Measurements from ENCODE around the gene ZWINT.

The ZWINT gene

DNA sequence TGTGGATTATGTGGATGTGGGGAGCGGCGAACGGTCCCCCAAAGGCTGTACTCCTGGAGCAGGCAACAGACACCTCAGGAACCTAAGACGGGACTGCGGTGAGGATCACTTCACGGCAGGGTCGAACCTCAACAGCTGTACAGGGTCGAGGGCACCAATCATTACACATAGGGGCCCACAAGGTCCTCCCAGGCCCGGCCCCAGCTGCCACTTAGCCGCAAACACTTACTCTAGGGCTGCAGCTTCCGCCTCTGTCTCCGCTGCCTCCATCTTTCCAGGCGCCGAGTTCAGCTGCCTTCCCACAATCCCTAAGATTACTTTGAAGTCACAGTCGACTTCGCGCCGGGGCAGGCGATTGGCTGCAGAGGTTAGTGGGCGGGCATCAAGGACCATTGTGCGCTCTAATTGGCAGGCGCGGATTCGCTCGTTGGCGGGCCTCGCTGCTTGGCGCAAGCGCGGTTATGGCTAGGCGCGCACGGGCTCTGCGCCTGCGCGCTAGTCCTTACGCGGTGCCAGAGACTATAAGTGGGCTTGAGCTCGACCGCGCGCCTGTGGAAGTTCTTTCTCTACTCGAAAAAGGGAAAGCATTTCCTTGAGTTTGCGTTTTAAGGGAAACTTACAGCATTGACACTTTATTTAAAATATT lies at the start of gene ZWINT:
Gene ZWINT (minus strand): TSS at position 293 of the 646 bp plus-strand sequence. CDS start 23 bp downstream, at position 270.
- CTCF ChIA-PET, result interaction anchor here (1.1 to 2.9 kb wide), 3 partner anchors 11 to 35 kb away, joined by 3 to 20 read pairs (median 3); no protein-coding TSS in a partner anchor
- POLR2A ChIA-PET, result interaction anchor here (0.6 kb wide), 1 partner anchor 43 kb away, joined by 3 read pairs; no protein-coding TSS in a partner anchor
- DNase-seq (ENCODE audit: extremely low spot score), result peak; percentile 93
- no peak for TF ChIP-seq CTCF (IDR thresholded peaks at IDR 0.05; ENCODE audit: control extremely low read depth, extremely low read depth, low read depth, missing control alignments)

- ChIA-PET POLR2A (no interaction called here), CTCF (no interaction called here)
- DNase-seq (ENCODE audit: extremely low spot score), result no peak
- no peak for TF ChIP-seq CTCF (IDR thresholded peaks at IDR 0.05; ENCODE audit: control extremely low read depth, extremely low read depth, low read depth, missing control alignments)
Measured at GRCh38 chr10:56383806-56384205, 22.7 kb upstream of the ZWINT start.

DNA sequence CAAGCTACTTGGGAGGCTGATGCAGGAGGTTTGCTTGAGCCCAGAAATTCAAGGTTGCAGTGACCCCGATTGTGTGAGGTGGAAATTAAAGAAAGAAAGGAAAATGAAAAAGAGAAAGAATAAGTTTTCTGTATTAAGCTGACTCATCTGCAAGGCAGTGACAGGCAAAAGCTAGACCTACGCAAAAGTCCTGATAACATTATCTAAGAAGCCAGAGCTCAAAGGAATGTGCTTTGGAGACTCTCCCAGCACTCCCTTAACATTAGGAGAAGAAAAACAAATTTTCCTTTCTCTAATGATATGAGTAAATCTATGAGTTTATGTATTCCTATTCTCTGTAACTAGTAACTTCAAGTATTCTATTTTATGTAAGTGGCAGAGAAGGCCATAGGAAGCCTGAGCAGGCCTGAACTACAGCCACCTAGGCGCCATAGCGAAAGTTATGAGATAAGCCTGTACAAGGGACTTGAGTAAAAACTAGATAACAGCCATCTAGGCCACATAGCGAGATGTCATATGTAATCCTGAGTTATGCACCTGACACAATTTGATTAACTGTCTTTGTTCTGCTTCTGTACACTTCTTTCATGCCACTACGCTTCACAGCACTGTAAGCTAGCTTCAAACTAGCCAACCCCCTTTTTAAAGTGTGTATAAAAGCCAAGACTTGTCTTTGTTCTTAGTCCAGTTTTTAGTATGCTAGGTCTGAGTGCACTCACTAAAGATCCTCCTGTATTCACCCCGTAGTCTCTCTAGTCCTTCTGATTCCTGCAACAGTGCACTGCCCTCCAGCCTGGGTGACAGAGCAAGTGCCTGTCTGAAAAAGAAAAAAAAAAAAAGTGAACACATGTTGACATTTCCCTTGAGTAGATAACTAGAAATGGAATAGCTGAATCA lies 9.4 kb upstream of the ZWINT start:
- no peak for TF ChIP-seq CTCF (IDR thresholded peaks at IDR 0.05; ENCODE audit: control extremely low read depth, extremely low read depth, low read depth, missing control alignments)
- DNase-seq (ENCODE audit: extremely low spot score), result no peak
- ChIA-PET POLR2A (no interaction called here), CTCF (no interaction called here)

DNA sequence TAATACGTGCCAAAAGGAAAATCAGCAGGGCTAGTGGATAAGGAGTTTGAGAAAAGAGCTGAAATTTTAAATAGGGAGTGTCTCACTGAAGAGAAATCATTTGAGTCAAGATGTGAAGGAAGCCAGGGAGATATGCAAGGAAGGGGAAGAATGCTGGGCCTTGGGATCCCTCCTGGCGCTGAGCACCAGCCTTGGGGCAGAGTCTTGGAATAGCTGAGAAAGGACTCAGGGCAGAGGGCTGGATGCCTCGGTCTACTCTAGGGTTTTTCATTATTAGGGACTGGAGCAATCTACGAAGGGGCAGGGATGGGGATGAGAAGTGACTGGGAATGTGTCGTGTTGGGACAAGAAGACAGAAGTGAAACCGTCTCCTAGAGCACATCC lies 484 bp downstream of the ZWINT start:
- POLR2A ChIA-PET, result no interaction called here
- CTCF ChIA-PET, result interaction anchor here (1.1 to 2.9 kb wide), 2 partner anchors 10 to 35 kb away, joined by 3 to 20 read pairs; no protein-coding TSS in a partner anchor
- no peak for TF ChIP-seq CTCF (IDR thresholded peaks at IDR 0.05; ENCODE audit: control extremely low read depth, extremely low read depth, low read depth, missing control alignments)
- DNase-seq (ENCODE audit: extremely low spot score), result no peak

DNA sequence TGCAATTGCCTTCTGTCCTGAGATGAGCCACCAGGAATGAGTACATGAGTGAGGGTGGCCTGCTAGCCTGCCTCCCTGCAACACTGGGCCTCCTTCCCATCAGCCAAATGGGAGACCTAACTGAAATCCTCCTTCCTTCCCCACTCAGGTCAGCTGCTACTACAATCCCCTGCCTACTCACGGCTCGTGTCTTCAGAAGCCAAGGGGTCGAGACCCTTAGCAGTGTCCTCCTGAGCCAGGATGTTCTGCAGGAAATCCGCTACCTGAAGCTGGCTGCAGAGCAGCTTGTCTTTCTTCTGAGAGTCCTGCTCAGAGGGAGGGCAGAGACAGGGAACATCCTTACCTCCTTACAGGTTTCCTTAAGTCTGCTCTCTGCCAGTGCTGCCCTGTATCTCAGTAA lies 1.2 kb downstream of the ZWINT start:
- CTCF ChIA-PET, result interaction anchor here (1.1 to 2.3 kb wide), 2 partner anchors 10 to 34 kb away, joined by 3 to 6 read pairs; no protein-coding TSS in a partner anchor
- no peak for TF ChIP-seq CTCF (IDR thresholded peaks at IDR 0.05; ENCODE audit: control extremely low read depth, extremely low read depth, low read depth, missing control alignments)
- no peak for DNase-seq (ENCODE audit: extremely low spot score)
- POLR2A ChIA-PET, result no interaction called here

GRCh38 chr10:56357018-56357417 lies 4.0 kb downstream of the ZWINT start:
- POLR2A ChIA-PET, result no interaction called here
- CTCF ChIA-PET, result no interaction called here
- TF ChIP-seq CTCF (IDR thresholded peaks at IDR 0.05; ENCODE audit: control extremely low read depth, extremely low read depth, low read depth, missing control alignments), result no peak
- no peak for DNase-seq (ENCODE audit: extremely low spot score)
